Mesenchymal stem cell (in vitro differentiated cells and primary cell): ENCODE data around the gene ST3GAL4.

Source experiments
- DNase-seq: peaks from one replicate; pipeline ENCODE4 v3.0.0-alpha.2; 2013
- H2AFZ ChIP-seq: one replicate; pipeline ENCODE4 v1.6.1; 2013; ENCODE audit warnings: low read depth, mild to moderate bottlenecking, control low read depth, inconsistent platforms, low read length, moderate library complexity
- H2AK5ac ChIP-seq: 2 replicates; pipeline ENCODE4 v1.6.1; 2013; ENCODE audit warnings: low read length, moderate library complexity, mild to moderate bottlenecking, inconsistent platforms; ENCODE audit not compliant: severe bottlenecking
- H2BK120ac ChIP-seq: one replicate; pipeline ENCODE4 v1.6.1; 2013; ENCODE audit warnings: low read depth, mild to moderate bottlenecking, inconsistent platforms, low read length, moderate library complexity
- H2BK12ac ChIP-seq, 2 experiments: one replicate each; pipeline ENCODE4 v1.6.1; 2013; ENCODE audit warnings: inconsistent platforms in 2 of 2, low read length in 2 of 2, mild to moderate bottlenecking in 2 of 2, moderate library complexity in 2 of 2, control low read depth in 1 of 2
- H2BK15ac ChIP-seq: one replicate; pipeline ENCODE4 v1.6.1; 2013; ENCODE audit warnings: mild to moderate bottlenecking, low read depth, inconsistent platforms; ENCODE audit not compliant: poor library complexity, severe bottlenecking
- H2BK5ac ChIP-seq: 2 replicates; pipeline ENCODE4 v1.6.1; 2013; ENCODE audit warnings: low read depth, mild to moderate bottlenecking, low read length, control low read depth, inconsistent platforms; ENCODE audit not compliant: poor library complexity, severe bottlenecking
- H3K14ac ChIP-seq, 2 experiments: one replicate each; pipeline ENCODE4 v1.6.1; 2013; ENCODE audit warnings: inconsistent platforms in 2 of 2, low read length in 2 of 2, control low read depth in 1 of 2, mild to moderate bottlenecking in 1 of 2, moderate library complexity in 1 of 2
- H3K18ac ChIP-seq, 2 experiments: one replicate each; pipeline ENCODE4 v1.6.1; 2013; ENCODE audit warnings: inconsistent platforms in 2 of 2, low read length in 2 of 2, control low read depth in 1 of 2, low read depth in 1 of 2, mild to moderate bottlenecking in 1 of 2
- H3K23ac ChIP-seq, 2 experiments: one replicate each; pipeline ENCODE4 v1.6.1; 2013; ENCODE audit warnings: inconsistent platforms in 2 of 2, low read length in 2 of 2, mild to moderate bottlenecking in 2 of 2, moderate library complexity in 2 of 2, control low read depth in 1 of 2
- H3K27ac ChIP-seq: 2 replicates; pipeline ENCODE4 v1.5.1; 2013; ENCODE audit warnings: mild to moderate bottlenecking, moderate library complexity, low read length, control low read depth, inconsistent platforms; ENCODE audit not compliant: poor library complexity, severe bottlenecking
- H3K27me3 ChIP-seq, 2 experiments: 2 replicates each; pipeline versions ENCODE4 v1.6.1 to v1.7.0; 2013; ENCODE audit warnings: low read length in 2 of 2, mild to moderate bottlenecking in 2 of 2, moderate library complexity in 2 of 2, control low read depth in 1 of 2, inconsistent platforms in 1 of 2; ENCODE audit not compliant: control insufficient read depth in 1 of 2, insufficient read depth in 1 of 2
- H3K36me3 ChIP-seq, 2 experiments: 2 replicates each; pipeline versions ENCODE4 v1.6.1 to v1.7.0; 2013; ENCODE audit warnings: low read length in 2 of 2, control low read depth in 1 of 2, inconsistent platforms in 1 of 2, low read depth in 1 of 2, mild to moderate bottlenecking in 1 of 2; ENCODE audit not compliant: insufficient read depth in 2 of 2, control insufficient read depth in 1 of 2
- H3K4ac ChIP-seq, 2 experiments: one replicate each; pipeline ENCODE4 v1.6.1; 2013; ENCODE audit warnings: inconsistent platforms in 2 of 2, low read length in 2 of 2, mild to moderate bottlenecking in 2 of 2, moderate library complexity in 2 of 2, control low read depth in 1 of 2, low read depth in 1 of 2
- H3K4me1 ChIP-seq: 2 replicates; pipeline ENCODE4 v1.6.1; 2013; ENCODE audit warnings: low read depth, low read length, control low read depth; ENCODE audit not compliant: control insufficient read depth, insufficient read depth
- H3K4me2 ChIP-seq: 2 replicates; pipeline ENCODE4 v1.6.1; 2013; ENCODE audit warnings: low read length, mild to moderate bottlenecking, inconsistent platforms; ENCODE audit not compliant: poor library complexity, severe bottlenecking
- H3K4me3 ChIP-seq, 2 experiments: 2 replicates each; pipeline versions ENCODE4 v1.5.1 to v1.7.0; 2013; ENCODE audit warnings: low read length in 2 of 2, mild to moderate bottlenecking in 2 of 2, control low read depth in 1 of 2, low read depth in 1 of 2; ENCODE audit not compliant: insufficient read depth in 1 of 2
- H3K79me1 ChIP-seq: replicated peaks from 2 replicates; pipeline ENCODE4 v1.6.1; 2013; ENCODE audit warnings: mild to moderate bottlenecking, control low read depth, low read length, inconsistent platforms; ENCODE audit not compliant: poor library complexity, severe bottlenecking
- H3K9ac ChIP-seq: 2 replicates; pipeline ENCODE4 v1.7.0; 2013; ENCODE audit warnings: mild to moderate bottlenecking, low read length, moderate library complexity
- H3K9me3 ChIP-seq: 2 replicates; pipeline ENCODE4 v1.7.0; 2013; ENCODE audit warnings: mild to moderate bottlenecking, low read length; ENCODE audit not compliant: control insufficient read depth
- H4K8ac ChIP-seq: one replicate; pipeline ENCODE4 v1.6.1; 2013; ENCODE audit warnings: inconsistent platforms, mild to moderate bottlenecking, low read length, moderate library complexity
- H4K91ac ChIP-seq: one replicate; pipeline ENCODE4 v1.6.1; 2013; ENCODE audit warnings: mild to moderate bottlenecking, low read length, inconsistent platforms
- WGBS: methylation state at CpG from one replicate; pipeline ENCODE4 v1.1.7; 2013; ENCODE audit warnings: mixed read lengths; 5-methylcytosine and 5-hydroxymethylcytosine counted together

Gene ST3GAL4

DNA sequence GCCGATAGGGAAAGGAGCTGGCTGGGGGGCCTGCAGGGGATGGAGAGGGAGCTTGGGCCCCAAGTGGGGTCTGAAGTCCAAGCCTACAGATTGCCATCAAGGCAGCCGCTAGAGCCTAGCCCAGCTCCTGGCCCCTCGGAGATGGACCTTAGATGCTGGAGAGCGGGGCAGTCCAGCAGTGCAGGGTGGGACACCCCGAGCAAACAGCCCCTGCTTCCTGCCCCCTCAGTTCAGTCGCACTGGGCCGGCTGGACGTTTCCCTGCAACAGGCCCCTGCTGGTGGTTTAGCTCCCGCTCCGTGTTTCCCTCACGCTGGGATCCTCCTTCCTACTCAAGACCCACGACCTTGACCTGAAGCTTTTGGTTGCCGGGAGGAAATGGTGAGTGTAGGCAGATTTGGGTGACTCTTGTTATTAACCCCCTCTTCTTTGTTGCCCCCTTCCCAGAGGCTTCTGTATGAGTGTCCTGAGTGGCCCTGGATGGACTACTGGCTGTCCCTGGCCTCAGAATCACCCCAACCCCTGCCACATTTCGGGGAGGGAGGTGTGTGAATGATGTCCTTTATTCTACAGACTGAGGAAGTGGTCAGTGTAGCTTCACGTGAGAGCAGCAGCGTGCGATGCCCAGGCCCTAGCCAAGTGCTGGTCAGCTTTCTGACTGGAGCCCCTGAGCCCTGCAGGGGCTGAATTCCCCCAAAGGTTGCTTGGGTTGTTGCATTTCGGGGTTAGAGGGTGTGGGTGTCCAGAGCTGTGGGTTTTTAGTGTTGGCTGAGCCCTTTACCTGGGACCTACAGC is 2.7 kb downstream of the ST3GAL4 start:
- H3K27ac ChIP-seq, result no peak overlapping the region
- no peak overlapping the region for H3K4me2 ChIP-seq
- no peak overlapping the region for H3K18ac ChIP-seq
- no peaks in the 10 kb centered on the region for H3K9me3 ChIP-seq
- peak overlapping the region in 1 of 2 experiments; percentile 91 for H3K4me3 ChIP-seq
- H3K4ac ChIP-seq, result peak overlapping the region in 1 of 2 experiments; percentile 64
- H3K9ac ChIP-seq, result peak overlapping the region; percentile 82
- DNase-seq, result no peak
- H4K8ac ChIP-seq, result no peak overlapping the region
- no peak overlapping the region for H2AFZ ChIP-seq
- WGBS, result 92% methylated on average over 12 of the region's 18 CpGs
- H2BK12ac ChIP-seq, result no peak overlapping the region
- H2BK120ac ChIP-seq, result no peak overlapping the region
- H3K14ac ChIP-seq, result no peak overlapping the region
- no peak overlapping the region for H2BK5ac ChIP-seq
- H3K23ac ChIP-seq, result no peak overlapping the region
- H4K91ac ChIP-seq, result no peak overlapping the region
- H3K27me3 ChIP-seq, result no peaks in the 10 kb centered on the region
- H2AK5ac ChIP-seq, result no peak overlapping the region
- H3K36me3 ChIP-seq, result no peaks in the 10 kb centered on the region
- peak overlapping the region; percentile 9 for H2BK15ac ChIP-seq
- peaks cover 17% of the 10 kb centered on the region for H3K4me1 ChIP-seq
- H3K79me1 ChIP-seq, result peaks cover 48% of the 10 kb centered on the region

DNA sequence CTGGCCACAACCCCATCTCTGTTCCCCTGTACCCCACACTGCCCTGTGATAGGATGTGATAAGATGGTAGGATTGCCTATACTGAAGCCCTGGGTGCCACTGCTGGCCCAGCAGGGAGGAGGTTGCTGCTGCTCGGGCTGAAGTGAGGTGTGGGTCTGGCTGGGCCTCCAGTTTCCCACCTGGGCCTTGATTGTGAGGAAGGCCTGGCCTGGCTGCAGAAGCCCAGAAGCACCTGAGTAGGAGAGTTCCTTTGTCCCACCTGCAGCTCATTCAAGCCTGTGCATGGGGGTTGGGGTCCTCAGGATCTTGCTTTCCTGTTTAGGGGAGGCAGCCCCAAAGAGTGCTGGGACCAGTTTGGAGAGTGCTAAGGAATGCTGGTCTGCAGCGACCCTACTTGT is 3.3 kb downstream of the ST3GAL4 start:
- H3K9me3 ChIP-seq, result no peaks in the 10 kb centered on the region
- H3K18ac ChIP-seq, result no peak overlapping the region
- H2BK15ac ChIP-seq, result peak overlapping the region; percentile 9
- H2AFZ ChIP-seq, result no peak overlapping the region
- H3K4me1 ChIP-seq, result peaks cover 19% of the 10 kb centered on the region
- 93% methylated on average over 2 of the region's 2 CpGs for WGBS
- H2BK12ac ChIP-seq, result no peak overlapping the region
- no peak overlapping the region for H3K4me2 ChIP-seq
- H3K27me3 ChIP-seq, result no peaks in the 10 kb centered on the region
- no peak overlapping the region for H4K8ac ChIP-seq
- no peak overlapping the region for H2BK120ac ChIP-seq
- peaks cover 52% of the 10 kb centered on the region for H3K79me1 ChIP-seq
- peak overlapping the region in 1 of 2 experiments; percentile 64 for H3K4ac ChIP-seq
- peak overlapping the region; percentile 7 for H4K91ac ChIP-seq
- peak overlapping the region in 1 of 2 experiments; percentile 91 for H3K4me3 ChIP-seq
- H2AK5ac ChIP-seq, result no peak overlapping the region
- H3K14ac ChIP-seq, result no peak overlapping the region
- no peak overlapping the region for H2BK5ac ChIP-seq
- H3K23ac ChIP-seq, result no peak overlapping the region
- H3K9ac ChIP-seq, result peak overlapping the region; percentile 20
- H3K27ac ChIP-seq, result no peak overlapping the region
- no peak for DNase-seq
- H3K36me3 ChIP-seq, result peaks cover 0 to 3% of the 10 kb centered on the region in 2 experiments

DNA sequence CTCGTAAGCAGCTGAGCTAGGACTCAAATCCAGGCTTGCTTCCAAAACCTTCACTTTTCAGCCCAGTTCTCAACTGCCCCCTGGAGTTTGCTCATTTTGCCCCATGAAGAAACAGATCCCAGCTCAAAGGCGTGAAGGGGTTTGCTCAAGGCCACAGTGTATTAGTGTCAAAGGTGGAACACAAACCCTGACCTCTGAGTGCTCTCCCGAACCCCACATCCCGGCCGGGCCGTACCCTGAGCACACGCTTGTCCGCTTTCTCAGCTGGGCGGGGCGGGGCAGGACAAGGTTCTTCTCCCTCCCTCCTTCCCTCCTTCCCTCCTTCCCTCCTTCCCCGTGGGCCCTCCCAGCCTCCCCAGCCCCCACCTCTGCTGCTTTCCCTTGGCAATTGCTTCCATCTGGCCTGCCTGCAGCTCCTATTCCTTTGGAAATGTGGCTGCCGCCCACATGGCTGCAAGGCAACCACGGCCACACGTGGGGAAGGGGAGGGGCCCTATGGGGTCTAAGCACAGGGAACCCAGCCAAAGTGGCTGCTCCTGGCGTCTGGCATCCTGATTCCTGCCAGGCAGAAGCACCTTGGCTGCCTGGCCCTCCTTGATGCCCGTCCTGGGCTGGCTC is 4.1 kb downstream of the ST3GAL4 start:
- Histone ChIP-seq H3K27me3 (no peaks in the 10 kb centered on the region), H2BK12ac (no peak overlapping the region), H2BK15ac (no peak overlapping the region), H3K9me3 (no peaks in the 10 kb centered on the region), H3K27ac (no peak overlapping the region), H3K36me3 (peaks cover 0 to 4% of the 10 kb centered on the region in 2 experiments), H3K4ac (no peak overlapping the region), H3K4me3 (peak overlapping the region in 1 of 2 experiments; percentile 56), H2AFZ (no peak overlapping the region), H3K4me2 (no peak overlapping the region), H4K8ac (no peak overlapping the region), H2BK5ac (no peak overlapping the region), H3K14ac (no peak overlapping the region), H4K91ac (no peak overlapping the region), H3K9ac (peak overlapping the region; percentile 20), H3K4me1 (peaks cover 17% of the 10 kb centered on the region), H3K18ac (peak overlapping the region in 1 of 2 experiments; percentile 13), H3K79me1 (peaks cover 52% of the 10 kb centered on the region), H2AK5ac (no peak overlapping the region), H3K23ac (no peak overlapping the region), H2BK120ac (no peak overlapping the region)
- no peak for DNase-seq
- 83% methylated on average over 16 of the region's 16 CpGs for WGBS

DNA sequence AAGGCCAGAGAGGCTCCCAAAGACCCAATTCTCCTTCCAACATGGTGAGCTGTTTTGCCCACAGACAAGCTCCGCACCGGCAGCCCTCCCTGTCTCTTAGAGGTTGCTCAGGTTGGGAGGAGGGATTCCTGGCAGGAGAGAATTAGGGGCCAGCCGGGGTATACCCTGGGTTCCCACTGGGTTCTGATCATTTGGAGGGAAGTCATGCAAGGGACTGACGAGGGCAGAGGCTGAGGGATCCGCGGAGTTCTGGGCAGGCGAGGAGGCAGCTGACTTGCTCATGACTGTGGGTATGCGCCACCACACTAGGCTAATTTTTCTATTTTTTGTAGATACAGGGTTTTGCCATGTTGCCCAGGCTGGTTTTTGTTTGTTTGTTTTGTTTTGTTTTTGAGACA is 4.6 kb downstream of the ST3GAL4 start:
- H2BK15ac ChIP-seq, result no peak overlapping the region
- H3K36me3 ChIP-seq, result peaks cover 0 to 4% of the 10 kb centered on the region in 2 experiments
- no peak overlapping the region for H2AK5ac ChIP-seq
- H3K23ac ChIP-seq, result no peak overlapping the region
- H3K79me1 ChIP-seq, result peaks cover 51% of the 10 kb centered on the region
- peaks cover 15% of the 10 kb centered on the region for H3K4me1 ChIP-seq
- peak overlapping the region; percentile 19 for H3K9ac ChIP-seq
- no peak overlapping the region for H2BK120ac ChIP-seq
- H3K18ac ChIP-seq, result peak overlapping the region in 1 of 2 experiments; percentile 13
- WGBS, result 98% methylated on average over 7 of the region's 8 CpGs
- no peak overlapping the region for H3K27ac ChIP-seq
- H3K4me3 ChIP-seq, result peak overlapping the region in 1 of 2 experiments; percentile 56
- DNase-seq, result no peak
- H3K9me3 ChIP-seq, result no peaks in the 10 kb centered on the region
- no peak overlapping the region for H3K4me2 ChIP-seq
- no peak overlapping the region for H4K8ac ChIP-seq
- no peak overlapping the region for H3K14ac ChIP-seq
- H2BK5ac ChIP-seq, result no peak overlapping the region
- no peak overlapping the region for H4K91ac ChIP-seq
- H2BK12ac ChIP-seq, result no peak overlapping the region
- no peaks in the 10 kb centered on the region for H3K27me3 ChIP-seq
- H3K4ac ChIP-seq, result no peak overlapping the region
- H2AFZ ChIP-seq, result no peak overlapping the region
